ENCODE data around the gene FMO3.

The FMO3 gene

DNA sequence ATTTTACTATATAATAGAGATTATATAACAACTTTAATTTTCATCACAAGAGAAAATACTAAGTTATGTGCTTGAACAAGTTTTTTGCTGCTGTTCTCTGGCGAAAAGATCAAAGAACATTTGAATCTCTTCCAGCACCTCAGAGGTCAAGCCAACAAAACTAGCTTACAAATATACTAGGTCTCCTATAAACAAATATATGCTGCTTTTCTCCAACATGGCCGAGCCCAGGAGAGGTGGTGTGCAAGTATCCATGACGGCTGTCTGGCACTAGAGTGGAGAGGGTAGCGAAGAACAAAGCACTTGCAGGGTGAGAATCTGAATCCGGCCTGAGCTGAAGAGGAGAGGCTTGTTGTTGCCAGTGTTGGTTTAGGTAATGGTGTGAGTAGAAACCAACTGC lies 7.5 kb upstream of the FMO3 start:
- TF ChIP-seq POLR2AphosphoS5 (IDR thresholded peaks at IDR 0.05; ENCODE audit: low read depth, low read length), result no peak
- no peak for TF ChIP-seq TAF1 (IDR thresholded peaks at IDR 0.05; ENCODE audit: borderline replicate concordance, insufficient read depth, low read length)
- TF ChIP-seq, protein P1, sequence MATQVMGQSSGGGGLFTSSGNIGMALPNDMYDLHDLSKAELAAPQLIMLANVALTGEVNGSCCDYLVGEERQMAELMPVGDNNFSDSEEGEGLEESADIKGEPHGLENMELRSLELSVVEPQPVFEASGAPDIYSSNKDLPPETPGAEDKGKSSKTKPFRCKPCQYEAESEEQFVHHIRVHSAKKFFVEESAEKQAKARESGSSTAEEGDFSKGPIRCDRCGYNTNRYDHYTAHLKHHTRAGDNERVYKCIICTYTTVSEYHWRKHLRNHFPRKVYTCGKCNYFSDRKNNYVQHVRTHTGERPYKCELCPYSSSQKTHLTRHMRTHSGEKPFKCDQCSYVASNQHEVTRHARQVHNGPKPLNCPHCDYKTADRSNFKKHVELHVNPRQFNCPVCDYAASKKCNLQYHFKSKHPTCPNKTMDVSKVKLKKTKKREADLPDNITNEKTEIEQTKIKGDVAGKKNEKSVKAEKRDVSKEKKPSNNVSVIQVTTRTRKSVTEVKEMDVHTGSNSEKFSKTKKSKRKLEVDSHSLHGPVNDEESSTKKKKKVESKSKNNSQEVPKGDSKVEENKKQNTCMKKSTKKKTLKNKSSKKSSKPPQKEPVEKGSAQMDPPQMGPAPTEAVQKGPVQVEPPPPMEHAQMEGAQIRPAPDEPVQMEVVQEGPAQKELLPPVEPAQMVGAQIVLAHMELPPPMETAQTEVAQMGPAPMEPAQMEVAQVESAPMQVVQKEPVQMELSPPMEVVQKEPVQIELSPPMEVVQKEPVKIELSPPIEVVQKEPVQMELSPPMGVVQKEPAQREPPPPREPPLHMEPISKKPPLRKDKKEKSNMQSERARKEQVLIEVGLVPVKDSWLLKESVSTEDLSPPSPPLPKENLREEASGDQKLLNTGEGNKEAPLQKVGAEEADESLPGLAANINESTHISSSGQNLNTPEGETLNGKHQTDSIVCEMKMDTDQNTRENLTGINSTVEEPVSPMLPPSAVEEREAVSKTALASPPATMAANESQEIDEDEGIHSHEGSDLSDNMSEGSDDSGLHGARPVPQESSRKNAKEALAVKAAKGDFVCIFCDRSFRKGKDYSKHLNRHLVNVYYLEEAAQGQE (IDR thresholded peaks at IDR 0.05; ENCODE audit: insufficient read depth in 1 of 2, low read depth in 2 of 2, low read length in 2 of 2), result no peak
- no peak for TF ChIP-seq FOXP2 (optimal IDR thresholded peaks at IDR 0.05; ENCODE audit: borderline replicate concordance, extremely low read depth, extremely low read length, insufficient read depth)

DNA sequence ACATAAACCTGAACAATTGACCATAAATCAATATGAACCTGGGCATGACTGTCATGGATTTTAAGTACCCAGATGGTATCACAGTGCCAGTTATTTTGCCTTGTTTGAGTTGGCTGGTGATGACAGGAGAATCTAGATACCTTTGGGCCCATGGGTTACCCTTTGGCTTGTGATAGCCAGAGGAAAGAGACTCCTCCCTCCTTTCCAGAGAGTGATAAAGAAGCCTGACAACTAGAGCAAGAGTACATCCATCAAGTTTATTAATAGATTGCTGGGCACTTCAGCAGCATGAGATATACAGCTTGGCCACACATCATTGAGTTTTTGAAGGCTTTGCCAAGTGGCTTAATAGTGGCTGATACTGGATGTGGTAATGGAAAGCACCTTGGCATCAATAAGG lies 6.6 kb upstream of the FMO3 start:
- TF ChIP-seq POLR2AphosphoS5 (IDR thresholded peaks at IDR 0.05; ENCODE audit: low read depth, low read length) (no peak), SIN3A (IDR thresholded peaks at IDR 0.05; ENCODE audit: borderline replicate concordance, insufficient read depth, low read length) (no peak), FOXP2 (optimal IDR thresholded peaks at IDR 0.05; ENCODE audit: borderline replicate concordance, extremely low read depth, extremely low read length, insufficient read depth) (no peak), TAF1 (IDR thresholded peaks at IDR 0.05; ENCODE audit: borderline replicate concordance, insufficient read depth, low read length) (no peak)
- TF ChIP-seq, protein P1 (IDR thresholded peaks at IDR 0.05; ENCODE audit: insufficient read depth in 1 of 2, low read depth in 2 of 2, low read length in 2 of 2), result no peak

DNA sequence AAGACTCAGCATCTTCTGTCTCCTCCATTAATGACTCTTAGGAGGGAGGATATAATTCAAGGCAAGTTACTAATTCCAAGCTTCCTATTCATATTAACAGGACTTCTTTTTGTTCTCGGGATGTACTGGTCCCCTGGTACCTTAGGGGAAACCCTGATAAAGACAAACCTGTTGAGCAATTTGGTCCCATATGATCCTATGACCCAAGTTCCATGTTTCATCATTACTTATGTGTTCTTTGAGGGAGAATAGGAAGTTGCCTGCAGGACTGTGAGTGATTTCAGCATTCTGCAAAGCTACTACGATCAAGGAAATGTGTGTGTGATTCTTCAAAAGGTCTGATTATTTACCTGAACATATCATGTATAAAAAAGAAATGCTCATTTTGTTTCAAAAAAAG lies 5.8 kb upstream of the FMO3 start:
- TF ChIP-seq FOXP2 (optimal IDR thresholded peaks at IDR 0.05; ENCODE audit: borderline replicate concordance, extremely low read depth, extremely low read length, insufficient read depth), result no peak
- no peak for TF ChIP-seq SIN3A (IDR thresholded peaks at IDR 0.05; ENCODE audit: borderline replicate concordance, insufficient read depth, low read length)
- TF ChIP-seq, protein P1 (IDR thresholded peaks at IDR 0.05; ENCODE audit: insufficient read depth in 1 of 2, low read depth in 2 of 2, low read length in 2 of 2), result no peak
- TF ChIP-seq TAF1 (IDR thresholded peaks at IDR 0.05; ENCODE audit: borderline replicate concordance, insufficient read depth, low read length), result no peak
- TF ChIP-seq POLR2AphosphoS5 (IDR thresholded peaks at IDR 0.05; ENCODE audit: low read depth, low read length), result no peak

DNA sequence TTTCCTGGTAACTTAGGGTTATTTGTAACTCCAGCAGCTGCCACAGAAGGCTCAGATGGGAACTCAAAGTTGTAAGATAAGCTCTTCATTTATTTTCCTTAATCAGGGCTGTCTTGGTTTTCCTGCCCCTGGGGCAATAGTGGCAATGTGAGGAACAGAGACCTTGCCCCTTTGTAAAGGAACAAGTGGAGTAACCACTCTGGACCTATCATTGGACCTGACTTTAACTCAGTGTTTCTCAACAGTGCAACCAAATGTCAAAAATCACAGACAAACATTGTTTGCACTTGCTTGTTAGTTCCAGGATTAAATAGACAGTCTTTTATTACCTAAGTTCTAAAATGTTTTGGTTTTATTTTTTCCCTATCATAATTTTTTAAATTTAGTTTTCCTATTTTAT lies 2.8 kb upstream of the FMO3 start:
- no peak for TF ChIP-seq TAF1 (IDR thresholded peaks at IDR 0.05; ENCODE audit: borderline replicate concordance, insufficient read depth, low read length)
- TF ChIP-seq, protein P1 (IDR thresholded peaks at IDR 0.05; ENCODE audit: insufficient read depth in 1 of 2, low read depth in 2 of 2, low read length in 2 of 2), result no peak
- TF ChIP-seq FOXP2 (optimal IDR thresholded peaks at IDR 0.05; ENCODE audit: borderline replicate concordance, extremely low read depth, extremely low read length, insufficient read depth), result no peak
- no peak for TF ChIP-seq POLR2AphosphoS5 (IDR thresholded peaks at IDR 0.05; ENCODE audit: low read depth, low read length)
- TF ChIP-seq SIN3A (IDR thresholded peaks at IDR 0.05; ENCODE audit: borderline replicate concordance, insufficient read depth, low read length), result no peak

DNA sequence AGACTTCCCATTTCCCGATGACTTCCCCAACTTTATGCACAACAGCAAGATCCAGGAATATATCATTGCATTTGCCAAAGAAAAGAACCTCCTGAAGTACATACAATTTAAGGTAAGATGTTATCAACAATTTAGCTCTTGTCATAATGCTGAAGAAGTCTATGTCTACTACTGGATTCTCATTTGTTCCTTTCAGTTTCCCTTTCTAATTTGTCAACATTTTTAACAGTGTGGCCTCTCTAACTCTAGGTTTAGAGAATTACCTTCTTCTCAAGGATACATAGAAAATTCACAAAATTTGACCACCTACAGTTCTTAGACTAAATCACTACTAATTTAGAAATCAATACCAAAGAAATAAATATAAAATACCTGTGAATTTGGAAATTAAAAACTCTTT lies 13.2 kb downstream of the FMO3 start:
- TF ChIP-seq FOXP2 (optimal IDR thresholded peaks at IDR 0.05; ENCODE audit: borderline replicate concordance, extremely low read depth, extremely low read length, insufficient read depth) (no peak), TAF1 (IDR thresholded peaks at IDR 0.05; ENCODE audit: borderline replicate concordance, insufficient read depth, low read length) (no peak), POLR2AphosphoS5 (IDR thresholded peaks at IDR 0.05; ENCODE audit: low read depth, low read length) (no peak), SIN3A (IDR thresholded peaks at IDR 0.05; ENCODE audit: borderline replicate concordance, insufficient read depth, low read length) (no peak)
- TF ChIP-seq, protein P1 (IDR thresholded peaks at IDR 0.05; ENCODE audit: insufficient read depth in 1 of 2, low read depth in 2 of 2, low read length in 2 of 2), result no peak
